ENCODE data around the gene BPIFA1. TPM values are rescaled to one million over a fixed set of nuclear protein-coding genes. Genes with fewer than 3 reads are reported as not detected.

BPIFA1 gene
- total and polyA plus RNA-seq, 4 donors, result not detected

DNA sequence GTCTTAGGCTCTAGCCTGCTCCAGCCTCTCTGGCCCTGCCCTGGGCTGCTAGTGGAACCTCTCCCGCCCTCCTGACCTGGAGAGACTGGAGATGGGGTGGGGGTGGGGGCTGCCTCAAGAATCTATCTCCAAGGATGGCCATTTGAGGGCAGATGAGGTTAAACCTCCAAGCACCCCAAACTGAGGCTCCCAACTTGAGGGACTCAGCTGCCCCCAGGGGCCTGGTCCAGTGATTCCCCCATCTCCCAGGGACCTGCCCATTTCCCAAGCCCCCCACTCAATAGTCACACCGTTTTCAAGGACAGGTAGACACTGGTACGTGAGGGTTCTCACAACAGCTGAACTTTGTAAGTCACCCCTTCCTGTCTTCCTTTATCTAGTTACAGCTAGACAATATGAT, 40.1 kb downstream of the BPIFA1 start:
- 74% methylated on average over 3 of the region's 3 CpGs for WGBS (ENCODE audit: insufficient coverage)

DNA sequence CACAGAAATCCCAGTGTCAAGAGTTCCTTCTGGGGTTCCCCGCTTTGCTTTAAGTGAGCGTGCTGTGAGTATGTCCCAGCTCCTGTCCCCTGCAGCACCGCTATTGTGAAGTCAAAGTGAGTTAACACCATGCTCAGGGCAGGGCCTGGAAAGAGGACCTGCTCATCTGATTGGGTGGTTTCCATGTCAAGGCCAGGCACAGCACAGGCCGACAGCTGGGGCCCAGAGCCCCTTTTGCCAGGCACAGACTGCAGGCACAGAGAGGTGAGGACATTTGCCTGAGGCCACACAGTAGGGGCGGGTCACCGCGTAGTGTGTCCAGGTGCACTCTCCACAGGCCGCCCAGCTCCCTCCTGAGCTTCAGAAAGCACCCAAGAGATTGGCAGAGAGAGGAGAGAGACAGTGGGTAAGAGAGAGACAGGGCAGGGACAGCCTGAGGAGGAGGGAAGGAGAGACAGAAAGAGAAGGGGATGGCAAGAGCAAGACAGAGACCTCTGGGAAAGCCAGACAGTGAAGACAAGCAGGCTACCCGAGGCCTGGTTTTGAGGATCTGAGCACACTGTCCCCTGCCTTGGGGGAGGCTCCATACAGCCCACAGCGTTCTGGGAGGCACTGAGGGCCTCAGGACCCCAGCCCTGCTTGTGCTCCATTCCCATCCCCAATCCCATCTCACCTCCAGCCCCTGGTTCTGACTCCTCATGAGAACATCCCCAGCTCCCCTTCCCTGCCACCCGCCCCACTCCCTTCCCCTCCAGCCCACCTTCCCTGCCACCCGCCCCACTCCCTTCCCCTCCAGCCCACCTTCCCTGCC, 40.7 kb downstream of the BPIFA1 start:
- no peak overlapping the region for H3K27ac ChIP-seq (ENCODE audit: low read depth, low read length)
- H3K9me3 ChIP-seq (ENCODE audit: control insufficient read depth, insufficient read depth, low read length), result no peaks in the 10 kb centered on the region
- no peaks in the 10 kb centered on the region for H3K27me3 ChIP-seq (ENCODE audit: control insufficient read depth, insufficient read depth, low read length)
- peaks cover 13% of the 10 kb centered on the region for H3K4me1 ChIP-seq (ENCODE audit: control insufficient read depth, insufficient read depth, low read length)
- H3K36me3 ChIP-seq (ENCODE audit: control insufficient read depth, insufficient read depth, low read length), result no peaks in the 10 kb centered on the region
- WGBS (ENCODE audit: insufficient coverage), result 72% methylated on average over 10 of the region's 12 CpGs
- H3K4me3 ChIP-seq (ENCODE audit: low read depth, low read length), result no peak overlapping the region
- DNase-seq (ENCODE audit: low read depth in 4 of 6, low spot score in 6 of 6), result no peak

More for the DNA sequence above, 40.1 kb downstream of the BPIFA1 start:
- Histone ChIP-seq H3K36me3 (ENCODE audit: control insufficient read depth, insufficient read depth, low read length) (no peaks in the 10 kb centered on the region), H3K27ac (ENCODE audit: low read depth, low read length) (no peak overlapping the region), H3K27me3 (ENCODE audit: control insufficient read depth, insufficient read depth, low read length) (no peaks in the 10 kb centered on the region), H3K9me3 (ENCODE audit: control insufficient read depth, insufficient read depth, low read length) (no peaks in the 10 kb centered on the region), H3K4me3 (ENCODE audit: low read depth, low read length) (no peak overlapping the region), H3K4me1 (ENCODE audit: control insufficient read depth, insufficient read depth, low read length) (peaks cover 10% of the 10 kb centered on the region)
- no peak for DNase-seq (ENCODE audit: low read depth in 4 of 6, low spot score in 6 of 6)

DNA sequence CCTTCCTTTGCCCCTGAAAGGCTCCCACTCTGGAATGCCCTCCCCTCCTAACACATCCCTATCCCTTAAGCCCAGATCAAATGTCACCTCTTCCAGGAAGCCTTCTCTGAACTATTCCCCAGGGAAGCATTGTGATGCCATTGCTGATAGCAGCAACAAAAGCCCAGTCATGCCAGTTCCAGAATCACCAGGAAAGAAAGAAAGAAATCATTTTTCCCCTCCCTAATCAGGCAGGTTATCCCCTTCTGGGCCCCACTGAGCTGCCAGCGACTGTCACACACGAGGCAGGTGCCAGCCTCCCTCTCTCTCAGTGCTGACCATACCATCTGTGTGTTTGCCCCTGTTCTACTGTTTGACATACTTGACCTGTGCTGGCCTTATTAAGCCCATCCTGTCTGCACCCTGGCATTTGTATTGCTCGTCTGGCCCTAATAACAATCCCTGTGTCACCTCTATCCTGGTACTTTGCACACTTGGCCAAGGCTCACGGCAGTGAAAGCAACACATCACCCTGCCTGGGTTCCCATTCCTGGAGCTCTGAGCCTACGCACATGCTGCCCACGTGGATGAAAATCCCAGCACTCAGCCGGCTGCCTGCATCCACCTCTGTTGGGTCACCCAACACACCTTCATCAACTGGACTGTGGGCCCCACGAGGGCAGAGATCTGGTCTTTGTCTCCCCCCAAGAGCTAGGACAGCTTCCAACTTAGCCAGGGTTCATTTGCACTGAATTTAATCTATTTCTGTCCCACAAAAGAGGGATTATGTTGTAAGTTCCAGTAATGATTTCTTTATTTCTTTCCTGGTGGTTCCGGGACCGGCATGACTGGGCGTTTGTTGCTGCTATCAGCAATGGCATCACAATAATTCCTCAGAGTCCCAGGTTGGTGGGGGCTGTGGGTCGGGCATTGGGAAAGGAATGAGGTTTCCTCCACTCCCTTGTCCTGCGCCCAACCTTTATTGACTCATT, 42.0 kb downstream of the BPIFA1 start:
- Histone ChIP-seq H3K36me3 (ENCODE audit: control insufficient read depth, insufficient read depth, low read length) (no peaks in the 10 kb centered on the region), H3K9me3 (ENCODE audit: control insufficient read depth, insufficient read depth, low read length) (no peaks in the 10 kb centered on the region), H3K4me3 (ENCODE audit: low read depth, low read length) (no peak overlapping the region), H3K27ac (ENCODE audit: low read depth, low read length) (no peak overlapping the region), H3K27me3 (ENCODE audit: control insufficient read depth, insufficient read depth, low read length) (no peaks in the 10 kb centered on the region), H3K4me1 (ENCODE audit: control insufficient read depth, insufficient read depth, low read length) (peaks cover 22% of the 10 kb centered on the region)
- DNase-seq (ENCODE audit: low read depth in 4 of 6, low spot score in 6 of 6), result peak in 1 of 6 donors; percentile 44
- 45% methylated on average over 8 of the region's 13 CpGs for WGBS (ENCODE audit: insufficient coverage)

DNA sequence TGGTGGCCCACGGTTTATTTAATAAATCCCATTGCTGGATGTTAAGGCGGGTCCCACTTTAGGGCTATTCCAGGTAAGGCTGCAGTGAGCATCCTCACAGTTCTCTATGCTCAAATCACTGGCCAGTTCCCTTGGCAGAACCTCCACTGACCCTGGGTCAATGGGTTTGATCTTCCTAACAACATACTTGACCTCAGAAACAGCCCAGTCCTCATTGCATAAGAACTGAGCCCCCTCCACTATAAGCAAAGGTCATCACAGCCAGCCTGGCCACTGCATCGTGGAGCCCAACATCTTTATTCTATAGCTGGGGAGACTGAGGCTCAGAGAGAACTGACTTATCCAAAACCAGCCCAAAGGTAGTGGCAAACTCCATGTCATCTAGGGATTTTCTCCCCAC, 42.9 kb downstream of the BPIFA1 start:
- Histone ChIP-seq H3K4me1 (ENCODE audit: control insufficient read depth, insufficient read depth, low read length) (peaks cover 22% of the 10 kb centered on the region), H3K36me3 (ENCODE audit: control insufficient read depth, insufficient read depth, low read length) (no peaks in the 10 kb centered on the region), H3K27me3 (ENCODE audit: control insufficient read depth, insufficient read depth, low read length) (no peaks in the 10 kb centered on the region), H3K27ac (ENCODE audit: low read depth, low read length) (no peak overlapping the region), H3K4me3 (ENCODE audit: low read depth, low read length) (no peak overlapping the region), H3K9me3 (ENCODE audit: control insufficient read depth, insufficient read depth, low read length) (no peaks in the 10 kb centered on the region)
- DNase-seq (ENCODE audit: low read depth in 4 of 6, low spot score in 6 of 6), result no peak
- WGBS (ENCODE audit: insufficient coverage), result 92% methylated on average over 2 of the region's 3 CpGs

DNA sequence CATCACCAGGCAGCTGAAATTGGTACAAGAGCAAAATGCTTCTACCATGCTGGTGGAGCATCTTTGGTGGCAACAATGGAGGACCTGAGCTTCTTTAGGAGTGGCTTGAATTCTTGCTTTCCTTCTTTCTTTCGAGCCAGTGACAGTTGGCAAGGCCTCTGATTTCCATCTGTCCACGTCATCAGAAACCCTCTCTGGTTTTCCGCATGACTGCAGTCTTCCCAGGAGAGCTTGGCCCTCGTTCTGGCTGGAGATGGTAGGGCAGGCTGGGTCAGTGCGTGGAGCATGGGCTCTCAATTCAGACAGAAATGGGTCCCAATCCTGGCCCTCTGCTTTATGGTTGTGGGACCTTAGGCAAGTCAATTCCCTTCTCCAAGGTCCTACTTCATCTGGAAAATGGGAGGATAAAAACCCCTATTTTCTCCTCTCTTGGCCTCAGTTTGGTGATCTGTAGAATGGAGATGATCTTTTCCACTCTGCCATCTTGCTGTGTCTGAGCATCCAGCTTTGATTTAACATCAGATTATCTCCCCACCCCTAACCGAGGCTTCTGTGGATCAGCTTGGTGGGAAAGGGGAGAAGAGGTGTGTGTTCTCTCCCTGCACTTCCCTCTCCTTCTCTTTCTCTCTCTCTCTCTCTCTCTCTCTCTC, 43.6 kb downstream of the BPIFA1 start:
- DNase-seq (ENCODE audit: low read depth in 4 of 6, low spot score in 6 of 6), result no peak
- no CpG with 5 or more reads among the region's 6 CpGs for WGBS (ENCODE audit: insufficient coverage)

DNA sequence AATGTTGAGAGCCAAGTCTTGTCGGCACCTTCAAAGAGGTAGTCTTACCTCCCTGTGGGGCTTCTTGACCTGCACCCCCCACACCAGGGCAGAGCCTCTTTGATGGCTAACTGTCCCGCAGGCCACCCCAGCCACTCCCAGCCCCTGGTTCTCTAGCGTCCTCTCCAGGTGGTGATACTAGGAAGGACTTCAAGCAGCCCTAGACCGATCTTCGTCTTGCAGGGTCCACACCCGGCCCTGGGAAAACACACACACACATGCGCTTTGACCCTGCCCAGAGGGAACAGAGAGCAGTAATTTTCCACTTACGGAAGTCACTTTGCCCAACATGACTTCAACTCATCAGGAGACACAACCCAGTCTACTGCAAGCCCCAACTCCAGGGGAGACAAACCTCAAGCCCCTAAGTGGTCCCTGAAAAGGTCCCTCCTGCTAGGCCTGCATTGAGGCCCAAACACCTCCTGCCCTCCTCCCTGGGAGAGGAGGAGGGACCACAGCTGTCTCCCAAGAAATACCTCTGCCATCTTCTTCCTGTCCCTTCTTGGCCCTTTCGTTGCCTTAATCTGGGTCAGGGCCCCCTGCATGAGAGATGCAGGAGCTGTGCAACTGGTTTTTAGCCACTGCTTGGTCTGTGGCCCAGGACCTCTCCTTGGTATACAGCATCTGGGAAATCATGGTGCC, 44.3 kb downstream of the BPIFA1 start:
- Histone ChIP-seq H3K4me1 (ENCODE audit: control insufficient read depth, insufficient read depth, low read length) (peaks cover 31% of the 10 kb centered on the region), H3K36me3 (ENCODE audit: control insufficient read depth, insufficient read depth, low read length) (no peaks in the 10 kb centered on the region), H3K27me3 (ENCODE audit: control insufficient read depth, insufficient read depth, low read length) (no peaks in the 10 kb centered on the region), H3K9me3 (ENCODE audit: control insufficient read depth, insufficient read depth, low read length) (no peaks in the 10 kb centered on the region), H3K4me3 (ENCODE audit: low read depth, low read length) (no peak overlapping the region), H3K27ac (ENCODE audit: low read depth, low read length) (no peak overlapping the region)
- DNase-seq (ENCODE audit: low read depth in 4 of 6, low spot score in 6 of 6), result no peak
- WGBS (ENCODE audit: insufficient coverage), result 82% methylated on average over 9 of the region's 9 CpGs

More for the DNA sequence above, 43.6 kb downstream of the BPIFA1 start:
- Histone ChIP-seq H3K9me3 (ENCODE audit: control insufficient read depth, insufficient read depth, low read length) (no peaks in the 10 kb centered on the region), H3K4me1 (ENCODE audit: control insufficient read depth, insufficient read depth, low read length) (peaks cover 27% of the 10 kb centered on the region), H3K4me3 (ENCODE audit: low read depth, low read length) (no peak overlapping the region), H3K36me3 (ENCODE audit: control insufficient read depth, insufficient read depth, low read length) (no peaks in the 10 kb centered on the region), H3K27me3 (ENCODE audit: control insufficient read depth, insufficient read depth, low read length) (no peaks in the 10 kb centered on the region), H3K27ac (ENCODE audit: low read depth, low read length) (no peak overlapping the region)

DNA sequence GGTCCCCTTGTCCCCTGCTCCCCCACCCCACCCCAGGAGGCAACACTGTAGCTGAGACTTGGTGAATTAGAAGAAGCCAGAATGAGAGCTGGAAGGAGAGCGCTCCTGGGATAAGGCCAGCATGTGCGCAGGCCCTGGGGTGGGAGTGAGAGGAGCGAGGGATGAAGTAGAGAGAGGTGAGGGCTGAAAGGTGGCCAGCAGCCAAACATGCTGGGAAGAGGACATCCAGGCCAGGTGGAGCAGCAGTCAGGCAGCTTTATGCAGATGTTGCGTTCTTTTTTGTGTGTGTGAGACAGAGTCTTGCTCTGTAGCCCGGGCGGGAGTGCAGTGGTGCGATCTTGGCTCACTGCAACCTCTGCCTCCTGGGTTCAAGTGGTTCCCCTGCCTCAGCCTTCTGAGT, 45.0 kb downstream of the BPIFA1 start:
- H3K9me3 ChIP-seq (ENCODE audit: control insufficient read depth, insufficient read depth, low read length), result no peaks in the 10 kb centered on the region
- WGBS (ENCODE audit: insufficient coverage), result 81% methylated on average over 7 of the region's 7 CpGs
- H3K4me1 ChIP-seq (ENCODE audit: control insufficient read depth, insufficient read depth, low read length), result peaks cover 31% of the 10 kb centered on the region
- no peak for DNase-seq (ENCODE audit: low read depth in 4 of 6, low spot score in 6 of 6)
- H3K4me3 ChIP-seq (ENCODE audit: low read depth, low read length), result no peak overlapping the region
- no peaks in the 10 kb centered on the region for H3K36me3 ChIP-seq (ENCODE audit: control insufficient read depth, insufficient read depth, low read length)
- H3K27me3 ChIP-seq (ENCODE audit: control insufficient read depth, insufficient read depth, low read length), result no peaks in the 10 kb centered on the region
- no peak overlapping the region for H3K27ac ChIP-seq (ENCODE audit: low read depth, low read length)

DNA sequence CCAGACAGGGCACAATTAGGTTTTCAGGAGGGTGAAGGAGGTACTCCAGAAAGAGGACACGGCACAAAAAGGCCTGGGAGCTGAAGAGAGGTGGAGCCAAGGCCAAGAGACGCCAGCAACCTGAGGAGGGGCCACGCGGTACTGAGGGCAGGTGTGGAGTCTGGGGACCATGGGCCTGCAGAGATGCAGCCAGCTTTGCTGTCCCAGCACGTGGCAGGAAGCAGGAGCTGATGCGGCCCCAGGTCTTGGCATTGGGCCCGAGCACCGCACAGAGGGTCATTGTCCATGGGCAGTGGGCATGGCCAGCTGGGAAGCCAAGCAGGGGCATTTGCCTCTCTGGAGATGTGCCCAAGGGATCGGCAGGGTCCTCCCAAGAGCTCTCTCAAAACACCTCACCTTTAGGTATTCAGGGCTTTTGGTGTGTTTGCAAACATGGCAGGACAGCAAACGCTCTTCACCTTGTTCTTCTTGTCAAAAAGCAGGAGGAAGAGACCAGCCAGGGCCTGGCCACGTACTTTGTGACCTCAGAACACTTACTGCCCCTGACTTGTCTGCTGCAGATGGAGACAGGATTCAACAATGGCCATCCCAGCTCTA, 45.9 kb downstream of the BPIFA1 start:
- Histone ChIP-seq H3K4me1 (ENCODE audit: control insufficient read depth, insufficient read depth, low read length) (peaks cover 31% of the 10 kb centered on the region), H3K27me3 (ENCODE audit: control insufficient read depth, insufficient read depth, low read length) (no peaks in the 10 kb centered on the region), H3K9me3 (ENCODE audit: control insufficient read depth, insufficient read depth, low read length) (no peaks in the 10 kb centered on the region), H3K36me3 (ENCODE audit: control insufficient read depth, insufficient read depth, low read length) (no peaks in the 10 kb centered on the region), H3K27ac (ENCODE audit: low read depth, low read length) (no peak overlapping the region), H3K4me3 (ENCODE audit: low read depth, low read length) (no peak overlapping the region)
- 51% methylated on average over 10 of the region's 11 CpGs for WGBS (ENCODE audit: insufficient coverage)
- peak in 5 of 6 donors; percentile 12 to 71 (median 25) for DNase-seq (ENCODE audit: low read depth in 4 of 6, low spot score in 6 of 6)

Measured in spinal cord (tissue), 10 donors.